Neural cell (in vitro differentiated cells): Measurements from ENCODE around the gene STXBP5. TPM values are rescaled to one million over a fixed set of nuclear protein-coding genes. Genes with fewer than 3 reads are reported as not detected.

Experiments
- H2AFZ ChIP-seq: fragments of 200-600, 300-800 bp; sonication (generic), shearing (Covaris generic); 2 replicates; pipeline ENCODE4 v1.6.0; 2014; ENCODE audit warnings: low read depth, mild to moderate bottlenecking, antibody characterized with exemption, low read length, moderate library complexity
- H3F3A ChIP-seq: fragments of 200-600 bp; shearing (Covaris generic); 2 replicates; pipeline ENCODE4 v1.6.1; 2016; ENCODE audit warnings: mild to moderate bottlenecking, moderate library complexity, mixed read lengths, antibody characterized with exemption, low read length; ENCODE audit not compliant: insufficient read depth, poor library complexity, severe bottlenecking
- H3K27ac ChIP-seq: fragments of 200-600, 300-800 bp; sonication (generic), shearing (Covaris generic); 2 replicates; pipeline ENCODE4 v1.5.1; 2014; ENCODE audit warnings: mild to moderate bottlenecking, low read length, moderate library complexity
- H3K27me3 ChIP-seq: fragments of 300-800, 200-600 bp; sonication (generic), shearing (Covaris generic); 2 replicates; pipeline ENCODE4 v1.6.0; 2014; ENCODE audit warnings: mild to moderate bottlenecking, low read depth, low read length, moderate library complexity; ENCODE audit not compliant: insufficient read depth
- H3K36me3 ChIP-seq: fragments of 300-800, 200-600 bp; sonication (generic), shearing (Covaris generic); 2 replicates; pipeline ENCODE4 v1.5.1; 2014; ENCODE audit warnings: mild to moderate bottlenecking, antibody characterized with exemption, low read length, moderate library complexity; ENCODE audit not compliant: insufficient read depth
- H3K4me2 ChIP-seq: fragments of 300-800, 200-600 bp; sonication (generic), shearing (Covaris generic); 2 replicates; pipeline ENCODE4 v1.6.0; 2014; ENCODE audit warnings: mild to moderate bottlenecking, low read length
- H3K4me3 ChIP-seq: fragments of 300-800, 200-600 bp; sonication (generic), shearing (Covaris generic); 2 replicates; pipeline ENCODE4 v1.5.1; 2014; ENCODE audit warnings: mild to moderate bottlenecking, low read length, moderate library complexity
- H3K79me2 ChIP-seq: fragments of 200-600 bp; shearing (Covaris generic); replicated peaks from 2 replicates; pipeline ENCODE4 v1.6.0; 2014; ENCODE audit warnings: mild to moderate bottlenecking, low read length, moderate library complexity; ENCODE audit not compliant: insufficient read depth
- H3K9ac ChIP-seq: fragments of 300-800, 200-600 bp; sonication (generic), shearing (Covaris generic); 2 replicates; pipeline ENCODE4 v1.6.1; 2016; ENCODE audit warnings: mild to moderate bottlenecking, low read length, mixed read lengths
- H3K9me2 ChIP-seq: fragments of 200-600 bp; shearing (Covaris generic); 2 replicates; pipeline ENCODE4 v1.6.1; 2016; ENCODE audit warnings: mild to moderate bottlenecking, low read length, mixed read lengths; ENCODE audit not compliant: insufficient read depth
- H3K9me3 ChIP-seq: fragments of 200-600, 300-800 bp; sonication (generic), shearing (Covaris generic); 2 replicates; pipeline ENCODE4 v1.6.1; 2016; ENCODE audit warnings: mild to moderate bottlenecking, mixed run types, low read length, moderate library complexity, mixed read lengths
- H4K20me1 ChIP-seq: fragments of 200-600 bp; shearing (Covaris generic); 2 replicates; pipeline ENCODE4 v1.6.1; 2016; ENCODE audit warnings: mild to moderate bottlenecking, mixed run types; ENCODE audit not compliant: insufficient read depth
- CTCF ChIP-seq: fragments of 450-650 bp; IDR thresholded peaks from 2 replicates; pipeline ENCODE4 v1.5.1; 2014; ENCODE audit warnings: antibody characterized with exemption, mild to moderate bottlenecking, moderate library complexity; ENCODE audit not compliant: poor library complexity, severe bottlenecking
- EP300 ChIP-seq: fragments of 450-650 bp; conservative IDR thresholded peaks from 2 replicates; pipeline ENCODE4 v1.6.1; 2014; ENCODE audit warnings: antibody characterized with exemption, mild to moderate bottlenecking, moderate library complexity; ENCODE audit not compliant: poor library complexity, severe bottlenecking
- EZH2 ChIP-seq: fragments of 200-600, 300-800 bp; shearing (Covaris generic), sonication (generic); IDR thresholded peaks from 2 replicates; pipeline ENCODE4 v1.6.1; 2014; ENCODE audit warnings: antibody characterized with exemption, low read length, borderline replicate concordance, mild to moderate bottlenecking; ENCODE audit not compliant: insufficient read depth, poor library complexity, severe bottlenecking
- MXI1 ChIP-seq: fragments of 450-650 bp; conservative IDR thresholded peaks from 2 replicates; pipeline ENCODE4 v1.6.1; 2014; ENCODE audit warnings: antibody characterized with exemption, mild to moderate bottlenecking; ENCODE audit not compliant: poor library complexity, severe bottlenecking
- POLR2AphosphoS5 ChIP-seq: IDR thresholded peaks from 2 replicates; pipeline ENCODE4 v1.6.1; 2012
- RAD21 ChIP-seq: fragments of 450-650 bp; conservative IDR thresholded peaks from 2 replicates; pipeline ENCODE4 v1.6.1; 2014; ENCODE audit warnings: antibody characterized with exemption, mild to moderate bottlenecking, moderate library complexity
- REST ChIP-seq: IDR thresholded peaks from 2 replicates; pipeline ENCODE4 v1.6.1; 2012; ENCODE audit warnings: borderline replicate concordance
- SMC3 ChIP-seq: fragments of 450-650 bp; conservative IDR thresholded peaks from 2 replicates; pipeline ENCODE4 v1.6.1; 2014; ENCODE audit warnings: antibody characterized with exemption, mild to moderate bottlenecking, moderate library complexity; ENCODE audit not compliant: poor library complexity
- TAF1 ChIP-seq: IDR thresholded peaks from 2 replicates; pipeline ENCODE4 v1.6.1; 2012; ENCODE audit warnings: low read depth
- polyA plus RNA-seq: library from polyadenylated mRNA; depleted of rRNA; stranded (reverse); fragments of >200 nt; gene quantifications from 2 replicates; pipeline ENCODE4 v1.2.3, GENCODE V29; 2014

The STXBP5 gene
- polyA plus RNA-seq, 1 donor from 2014 or later, result 56.4 TPM

GRCh38 chr6:147430811-147431210, 226.6 kb downstream of the STXBP5 start:
- Histone ChIP-seq H3K9me2 (no peaks in the 10 kb centered on the region), H3K4me3 (no peak overlapping the region), H2AFZ (no peak overlapping the region), H3K79me2 (no peaks in the 10 kb centered on the region), H3F3A (no peaks in the 10 kb centered on the region), H3K36me3 (no peaks in the 10 kb centered on the region), H3K9ac (no peak overlapping the region), H3K4me2 (no peak overlapping the region), H4K20me1 (no peaks in the 10 kb centered on the region), H3K27me3 (no peaks in the 10 kb centered on the region), H3K9me3 (no peaks in the 10 kb centered on the region), H3K27ac (no peak overlapping the region)
- TF ChIP-seq TAF1 (no peak), POLR2AphosphoS5 (no peak)

- Histone ChIP-seq H3K9me3 (no peaks in the 10 kb centered on the region), H3K9ac (no peak overlapping the region), H3K4me3 (peak overlapping the region; percentile 40), H3K27ac (peak overlapping the region; percentile 78), H3K4me2 (no peak overlapping the region), H3F3A (no peaks in the 10 kb centered on the region), H3K27me3 (no peaks in the 10 kb centered on the region), H3K79me2 (no peaks in the 10 kb centered on the region), H3K36me3 (no peaks in the 10 kb centered on the region), H4K20me1 (no peaks in the 10 kb centered on the region), H2AFZ (no peak overlapping the region), H3K9me2 (no peaks in the 10 kb centered on the region)
- peak; percentile 36 for TF ChIP-seq REST
- peak; percentile 80 for TF ChIP-seq EP300
- peak; percentile 47 for TF ChIP-seq POLR2AphosphoS5
- no peak for TF ChIP-seq EZH2
- no peak for TF ChIP-seq MXI1
These were observed 229.9 kb downstream of the STXBP5 start for GRCh38 chr6:147434076-147434475.

GRCh38 chr6:147434516-147434915, 230.3 kb downstream of the STXBP5 start:
- H3K9me3 ChIP-seq, result no peaks in the 10 kb centered on the region
- peak overlapping the region; percentile 78 for H3K27ac ChIP-seq
- TF ChIP-seq EP300, result no peak
- TF ChIP-seq SMC3, result no peak
- no peak for TF ChIP-seq EZH2
- TF ChIP-seq MXI1, result no peak
- TF ChIP-seq POLR2AphosphoS5, result no peak
- no peak for TF ChIP-seq TAF1
- no peak for TF ChIP-seq RAD21
- no peak for TF ChIP-seq CTCF
- TF ChIP-seq REST, result no peak
- H3K9me2 ChIP-seq, result no peaks in the 10 kb centered on the region
- no peaks in the 10 kb centered on the region for H4K20me1 ChIP-seq
- H3F3A ChIP-seq, result no peaks in the 10 kb centered on the region
- H3K4me2 ChIP-seq, result no peak overlapping the region
- peak overlapping the region; percentile 40 for H3K4me3 ChIP-seq
- H3K9ac ChIP-seq, result no peak overlapping the region
- H3K36me3 ChIP-seq, result no peaks in the 10 kb centered on the region
- no peak overlapping the region for H2AFZ ChIP-seq
- no peaks in the 10 kb centered on the region for H3K79me2 ChIP-seq
- H3K27me3 ChIP-seq, result no peaks in the 10 kb centered on the region
